Bronchial epithelial cell (primary cell): ENCODE measurements around the gene USP6NL. TPM values are rescaled to one million over a fixed set of nuclear protein-coding genes. Genes with fewer than 3 reads are reported as not detected.

Source experiments
- DNase-seq: peaks from one replicate; pipeline ENCODE4 v3.0.0-alpha.2; 2010; ENCODE audit warnings: low read depth
- FAIRE-seq: peaks from 2 replicates; lab custom pipeline; 2011; peaks lifted over from hg19 to GRCh38; lab: Jason Lieb, UNC
- H3K27me3 ChIP-seq: 2 replicates; pipeline ENCODE4 v1.5.1; 2011; ENCODE audit warnings: low read length; ENCODE audit not compliant: control insufficient read depth, insufficient read depth
- H3K36me3 ChIP-seq: 2 replicates; pipeline ENCODE4 v1.5.1; 2011; ENCODE audit warnings: low read length; ENCODE audit not compliant: control insufficient read depth, insufficient read depth
- H3K4me3 ChIP-seq: 2 replicates; pipeline ENCODE4 v1.5.1; 2011; ENCODE audit warnings: mild to moderate bottlenecking, low read depth, low read length, control low read depth
- CTCF ChIP-seq: IDR thresholded peaks from 2 replicates; pipeline ENCODE4 v1.5.1; 2011; ENCODE audit warnings: mild to moderate bottlenecking, moderate library complexity, low read length, control low read depth, inconsistent platforms; ENCODE audit not compliant: insufficient read depth, severe bottlenecking
- total RNA-seq: library from RNA; depleted of rRNA; stranded (reverse); fragments of >200 nt; gene quantifications from 2 replicates; pipeline ENCODE4 v1.2.1, GENCODE V29; 2014

The USP6NL gene
- total RNA-seq, 1 donor from 2014 or later, result 8.7 TPM

GRCh38 chr10:11483201-11484148 is 128.0 kb downstream of the USP6NL start:
- TF ChIP-seq CTCF, result no peak
- H3K27me3 ChIP-seq, result no peaks in the 10 kb centered on the region
- DNase-seq (no peak), FAIRE-seq (no peak)
- H3K4me3 ChIP-seq, result no peak overlapping the region
- peaks cover 1% of the 10 kb centered on the region for H3K36me3 ChIP-seq

GRCh38 chr10:11482306-11482705 is 129.1 kb downstream of the USP6NL start:
- FAIRE-seq, result no peak
- no peak for TF ChIP-seq CTCF
- Histone ChIP-seq H3K4me3 (no peak overlapping the region), H3K36me3 (peaks cover 1% of the 10 kb centered on the region), H3K27me3 (no peaks in the 10 kb centered on the region)
- no peak for DNase-seq

- Histone ChIP-seq H3K36me3 (peaks cover 1% of the 10 kb centered on the region), H3K4me3 (no peak overlapping the region), H3K27me3 (no peaks in the 10 kb centered on the region)
- no peak for DNase-seq
- TF ChIP-seq CTCF, result no peak
- no peak for FAIRE-seq
Measured at GRCh38 chr10:11480687-11481086, 130.8 kb downstream of the USP6NL start.

GRCh38 chr10:11479300-11479699 is 132.2 kb downstream of the USP6NL start:
- Histone ChIP-seq H3K27me3 (no peaks in the 10 kb centered on the region), H3K36me3 (peaks cover 1% of the 10 kb centered on the region), H3K4me3 (no peak overlapping the region)
- FAIRE-seq (no peak), DNase-seq (no peak)
- no peak for TF ChIP-seq CTCF

GRCh38 chr10:11478807-11479206 is 132.6 kb downstream of the USP6NL start:
- FAIRE-seq (no peak), DNase-seq (no peak)
- Histone ChIP-seq H3K4me3 (no peak overlapping the region), H3K36me3 (peaks cover 1% of the 10 kb centered on the region), H3K27me3 (no peaks in the 10 kb centered on the region)
- no peak for TF ChIP-seq CTCF
